OCI-LY3 (cell line): ENCODE data around the gene RFX7.

Experiments
- CTCF ChIP-seq: fragments of 200-600, 300-600 bp; sonication (generic); IDR thresholded peaks from 2 replicates; pipeline ENCODE4 v1.5.1; 2014; ENCODE audit warnings: antibody characterized with exemption, low read length, low read depth
- EZH2phosphoT487 ChIP-seq: fragments of 200-600 bp; shearing (Covaris generic); IDR thresholded peaks from 2 replicates; pipeline ENCODE4 v1.6.1; 2018; ENCODE audit warnings: antibody characterized with exemption, mixed run types, low read depth

GRCh38 chr15:56128081-56128480 is 115.6 kb downstream of the RFX7 start:
- TF ChIP-seq EZH2phosphoT487, result no peak
- no peak for TF ChIP-seq CTCF
